Dermis microvascular lymphatic vessel endothelial cell (primary cell): ENCODE results near the gene RAB12. TPM values are rescaled to one million over a fixed set of nuclear protein-coding genes. Genes with fewer than 3 reads are reported as not detected.
A peak's percentile ranks its signal among the peaks of the same experiment; 100 is the strongest.
"Not testable (repeated sequence)": the region's sequence is repeated elsewhere in the genome, so short reads cannot be mapped to it uniquely, and the experiment has no call there.

Experiments
- DNase-seq, 2 donors: peaks; one replicate each; pipeline versions ENCODE4 v3.0.0 to v3.0.0-alpha.2; 2010; ENCODE audit warnings: low read depth in 2 of 2
- total RNA-seq: library from RNA; depleted of rRNA; stranded (reverse); fragments of >200 nt; gene quantifications from 2 replicates; pipeline ENCODE4 v1.2.1, GENCODE V29; 2014

Gene RAB12
- total RNA-seq, 1 donor from 2014 or later: 39.3 TPM

- DNase-seq: no peak
Observed at GRCh38 chr18:8611916-8612576, 2.8 kb downstream of the RAB12 start.

- DNase-seq: no peak
Observed at GRCh38 chr18:8614875-8615274, 5.6 kb downstream of the RAB12 start.

- peak in 1 of 2 donors; percentile 53 for DNase-seq
Observed at GRCh38 chr18:8615397-8616027, 6.3 kb downstream of the RAB12 start.

GRCh38 chr18:8616028-8616401 lies 6.8 kb downstream of the RAB12 start:
- DNase-seq: no peak

GRCh38 chr18:8617907-8618306 lies 8.7 kb downstream of the RAB12 start:
- no peak for DNase-seq

- DNase-seq: no peak
Observed at GRCh38 chr18:8619041-8619440, 9.8 kb downstream of the RAB12 start.

GRCh38 chr18:8619835-8620577 lies 10.8 kb downstream of the RAB12 start:
- DNase-seq: no peak

- no peak for DNase-seq
Observed at GRCh38 chr18:8620845-8621244, 11.6 kb downstream of the RAB12 start.

GRCh38 chr18:8622625-8623024 lies 13.4 kb downstream of the RAB12 start:
- DNase-seq: not testable (repeated sequence)

- DNase-seq: peak in 1 of 2 donors; percentile 9
Observed at GRCh38 chr18:8623549-8624106, 14.4 kb downstream of the RAB12 start.

GRCh38 chr18:8625461-8626092 lies 16.3 kb downstream of the RAB12 start:
- no peak for DNase-seq

GRCh38 chr18:8626414-8627106 lies 17.3 kb downstream of the RAB12 start:
- peak; percentile 55 to 64 for DNase-seq

- DNase-seq: no peak
Observed at GRCh38 chr18:8627107-8627472, 17.9 kb downstream of the RAB12 start.

GRCh38 chr18:8627540-8627939 lies 18.3 kb downstream of the RAB12 start:
- DNase-seq: no peak

GRCh38 chr18:8629602-8630001 lies 20.4 kb downstream of the RAB12 start:
- DNase-seq: no peak

- no peak for DNase-seq
Observed at GRCh38 chr18:8630546-8630945, 21.3 kb downstream of the RAB12 start.

- DNase-seq: no peak
Observed at GRCh38 chr18:8631265-8631664, 22.0 kb downstream of the RAB12 start.

- no peak for DNase-seq
Observed at GRCh38 chr18:8632386-8632785, 23.1 kb downstream of the RAB12 start.

GRCh38 chr18:8634508-8634907 lies 25.3 kb downstream of the RAB12 start:
- no peak for DNase-seq

- DNase-seq: peak in 1 of 2 donors; percentile 83
Observed at GRCh38 chr18:8635087-8635486, 25.9 kb downstream of the RAB12 start.

GRCh38 chr18:8639762-8640161 lies 30.5 kb downstream of the RAB12 start:
- DNase-seq: no peak
